ENCODE results near the gene SRP54.
"Not testable (repeated sequence)": the region's sequence is repeated elsewhere in the genome, so short reads cannot be mapped to it uniquely, and the experiment has no call there.

DNA sequence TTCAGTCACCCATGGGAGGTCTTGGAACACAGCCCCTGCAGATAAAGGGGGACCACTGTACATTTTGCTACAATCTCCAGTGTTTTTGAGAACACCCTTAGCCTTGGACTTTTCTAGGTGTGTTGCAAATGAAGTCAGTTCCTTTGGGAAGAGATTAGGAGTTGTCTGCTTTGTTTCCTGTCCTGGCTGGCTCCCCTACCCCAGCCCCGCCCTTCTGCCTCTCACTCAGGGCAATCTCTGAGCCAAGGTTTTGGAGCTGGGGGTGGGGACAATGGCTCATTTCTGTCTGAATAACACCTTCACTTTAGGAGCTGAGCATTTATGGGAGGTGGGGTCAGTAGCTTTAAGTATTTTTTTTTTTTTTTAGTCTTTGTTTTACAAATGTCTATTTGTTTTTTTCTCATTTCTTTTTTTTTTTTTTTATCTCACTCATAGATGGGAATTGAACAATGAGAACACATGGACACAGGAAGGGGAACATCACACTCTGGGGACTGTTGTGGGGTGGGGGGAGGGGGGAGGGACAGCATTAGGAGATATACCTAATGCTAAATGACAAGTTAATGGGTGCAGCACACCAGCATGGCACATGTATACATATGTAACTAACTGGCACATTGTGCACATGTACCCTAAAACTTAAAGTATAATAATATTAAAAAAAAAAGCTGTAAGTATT is 78.5 kb downstream of the SRP54 start:
- TF ChIP-seq, protein P1, sequence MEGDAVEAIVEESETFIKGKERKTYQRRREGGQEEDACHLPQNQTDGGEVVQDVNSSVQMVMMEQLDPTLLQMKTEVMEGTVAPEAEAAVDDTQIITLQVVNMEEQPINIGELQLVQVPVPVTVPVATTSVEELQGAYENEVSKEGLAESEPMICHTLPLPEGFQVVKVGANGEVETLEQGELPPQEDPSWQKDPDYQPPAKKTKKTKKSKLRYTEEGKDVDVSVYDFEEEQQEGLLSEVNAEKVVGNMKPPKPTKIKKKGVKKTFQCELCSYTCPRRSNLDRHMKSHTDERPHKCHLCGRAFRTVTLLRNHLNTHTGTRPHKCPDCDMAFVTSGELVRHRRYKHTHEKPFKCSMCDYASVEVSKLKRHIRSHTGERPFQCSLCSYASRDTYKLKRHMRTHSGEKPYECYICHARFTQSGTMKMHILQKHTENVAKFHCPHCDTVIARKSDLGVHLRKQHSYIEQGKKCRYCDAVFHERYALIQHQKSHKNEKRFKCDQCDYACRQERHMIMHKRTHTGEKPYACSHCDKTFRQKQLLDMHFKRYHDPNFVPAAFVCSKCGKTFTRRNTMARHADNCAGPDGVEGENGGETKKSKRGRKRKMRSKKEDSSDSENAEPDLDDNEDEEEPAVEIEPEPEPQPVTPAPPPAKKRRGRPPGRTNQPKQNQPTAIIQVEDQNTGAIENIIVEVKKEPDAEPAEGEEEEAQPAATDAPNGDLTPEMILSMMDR (IDR thresholded peaks at IDR 0.05), result not testable (repeated sequence)
- TF ChIP-seq EP300 (IDR thresholded peaks at IDR 0.05); POLR2A (IDR thresholded peaks at IDR 0.05; ENCODE audit: low read length): not testable (repeated sequence)
- TF ChIP-seq, protein P2, sequence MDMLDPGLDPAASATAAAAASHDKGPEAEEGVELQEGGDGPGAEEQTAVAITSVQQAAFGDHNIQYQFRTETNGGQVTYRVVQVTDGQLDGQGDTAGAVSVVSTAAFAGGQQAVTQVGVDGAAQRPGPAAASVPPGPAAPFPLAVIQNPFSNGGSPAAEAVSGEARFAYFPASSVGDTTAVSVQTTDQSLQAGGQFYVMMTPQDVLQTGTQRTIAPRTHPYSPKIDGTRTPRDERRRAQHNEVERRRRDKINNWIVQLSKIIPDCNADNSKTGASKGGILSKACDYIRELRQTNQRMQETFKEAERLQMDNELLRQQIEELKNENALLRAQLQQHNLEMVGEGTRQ (IDR thresholded peaks at IDR 0.05), result not testable (repeated sequence)

Measured in A549 (cell line).